OCI-LY3 (cell line): ENCODE results near the gene MAP2K4.
"Not testable (repeated sequence)": the region's sequence is repeated elsewhere in the genome, so short reads cannot be mapped to it uniquely, and the experiment has no call there.

ENCODE experiments used
- H2AFZ ChIP-seq: fragments of 200-600, 300-600 bp; shearing (Covaris generic); 2 replicates; pipeline ENCODE4 v1.6.0; 2014; ENCODE audit warnings: antibody characterized with exemption, low read depth, low read length
- H3K27ac ChIP-seq: fragments of 200-600, 300-600 bp; sonication (generic); 2 replicates; pipeline ENCODE4 v1.5.1; 2014; ENCODE audit warnings: mild to moderate bottlenecking, low read length, moderate library complexity, mixed read lengths
- H3K27me3 ChIP-seq: fragments of 200-600, 300-600 bp; sonication (generic); 2 replicates; pipeline ENCODE4 v1.6.1; 2014; ENCODE audit warnings: low read depth, low read length, mixed read lengths
- H3K36me3 ChIP-seq: fragments of 200-600, 300-600 bp; sonication (generic); replicated peaks from 2 replicates; pipeline ENCODE3; 2014; ENCODE audit warnings: low read depth, low read length, mixed read lengths
- H3K4me1 ChIP-seq: fragments of 300-600, 200-600 bp; sonication (generic); 2 replicates; pipeline ENCODE4 v1.6.1; 2014; ENCODE audit warnings: low read length, mixed read lengths
- H3K4me2 ChIP-seq: fragments of 200-600, 300-600 bp; sonication (generic); 2 replicates; pipeline ENCODE4 v1.6.1; 2014; ENCODE audit warnings: low read length, mixed read lengths
- H3K4me3 ChIP-seq: fragments of 300-600, 200-600 bp; sonication (generic); 2 replicates; pipeline ENCODE4 v1.5.1; 2014; ENCODE audit warnings: antibody characterized with exemption, mild to moderate bottlenecking, low read length, moderate library complexity
- H3K79me2 ChIP-seq: fragments of 300-600, 200-600 bp; shearing (Covaris generic); 2 replicates; pipeline ENCODE4 v1.6.1; 2014; ENCODE audit warnings: mild to moderate bottlenecking, low read length, mixed read lengths
- H3K9ac ChIP-seq: fragments of 300-600, 200-600 bp; shearing (Covaris generic); 2 replicates; pipeline ENCODE4 v1.6.0; 2014; ENCODE audit warnings: mild to moderate bottlenecking, low read length, moderate library complexity
- H3K9me3 ChIP-seq: fragments of 200-600, 300-600 bp; shearing (Covaris generic); 2 replicates; pipeline ENCODE4 v1.6.1; 2014; ENCODE audit warnings: low read length, mixed read lengths; ENCODE audit not compliant: insufficient read depth
- H4K20me1 ChIP-seq: fragments of 200-600, 300-600 bp; sonication (generic); 2 replicates; pipeline ENCODE4 v1.6.1; 2016; ENCODE audit warnings: low read length, mixed read lengths; ENCODE audit not compliant: insufficient read depth
- EZH2phosphoT487 ChIP-seq: fragments of 200-600 bp; shearing (Covaris generic); IDR thresholded peaks from 2 replicates; pipeline ENCODE4 v1.6.1; 2018; ENCODE audit warnings: antibody characterized with exemption, mixed run types, low read depth
- TF ChIP-seq, protein P1 (sequence below): fragments of 200-600, 300-600 bp; sonication (generic); IDR thresholded peaks from 2 replicates; pipeline ENCODE4 v1.5.1; 2014; ENCODE audit warnings: antibody characterized with exemption, low read length, low read depth

The MAP2K4 gene

DNA sequence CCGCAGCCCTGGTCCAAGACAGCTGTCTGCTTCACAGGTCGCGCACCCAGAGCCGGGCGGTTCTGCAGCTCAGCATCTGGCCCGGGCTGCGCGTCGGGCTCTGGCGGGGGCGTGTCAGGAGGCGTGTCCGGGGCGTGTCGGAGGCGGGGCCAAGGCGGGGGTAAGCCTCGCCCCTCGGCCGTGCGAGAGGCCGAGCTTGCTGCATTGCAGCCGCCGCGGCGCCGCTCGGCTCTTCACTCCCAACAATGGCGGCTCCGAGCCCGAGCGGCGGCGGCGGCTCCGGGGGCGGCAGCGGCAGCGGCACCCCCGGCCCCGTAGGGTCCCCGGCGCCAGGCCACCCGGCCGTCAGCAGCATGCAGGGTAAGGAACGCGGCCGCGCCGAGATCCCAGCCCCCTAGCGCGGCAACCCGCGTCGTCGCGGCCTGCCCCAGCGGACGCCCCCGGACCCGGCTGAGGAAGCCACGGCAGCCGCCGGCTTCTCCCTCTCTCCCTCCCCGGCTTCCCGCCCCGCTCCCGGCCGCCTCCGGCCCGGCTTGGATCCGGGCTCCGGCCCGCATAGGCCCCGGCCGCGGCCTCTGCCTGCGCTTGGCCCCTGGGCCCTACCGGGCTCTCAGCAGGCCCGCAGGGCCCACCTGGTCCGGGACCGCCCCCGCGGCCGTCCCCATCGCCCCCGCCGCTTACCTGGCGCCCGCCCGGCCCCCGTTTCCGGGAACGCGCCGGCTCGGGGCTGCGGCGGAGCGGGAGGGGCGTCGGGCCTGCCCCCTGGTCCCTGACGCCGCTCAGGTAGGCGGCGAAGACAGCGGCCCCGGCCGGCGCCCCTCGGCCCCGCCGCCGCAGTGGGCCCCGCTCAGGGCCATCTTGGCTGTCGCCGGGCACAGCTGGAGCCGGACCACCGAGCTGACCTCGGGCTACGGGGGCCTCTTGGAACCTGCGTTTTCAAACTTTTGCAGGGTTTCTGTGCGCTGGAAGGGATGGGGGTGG lies at the start of gene MAP2K4:
Gene MAP2K4, plus strand, starts transcription at position 236 of the 981 bp plus-strand sequence. Its CDS starts 10 bp downstream, at position 246.
- Histone ChIP-seq H3K4me1 (peaks cover 13% of the 10 kb centered on the region), H4K20me1 (peaks cover 40% of the 10 kb centered on the region), H3K9ac (peak within 1 kb of the TSS; percentile 75), H2AFZ (peak within 1 kb of the TSS; percentile 58), H3K36me3 (no peaks in the 10 kb centered on the region), H3K27me3 (peaks cover 11% of the 10 kb centered on the region), H3K79me2 (peaks cover 50% of the 10 kb centered on the region), H3K4me2 (peak within 1 kb of the TSS; percentile 95), H3K9me3 (no peaks in the 10 kb centered on the region), H3K4me3 (peak within 1 kb of the TSS; percentile 91), H3K27ac (peak within 1 kb of the TSS; percentile 21; the same call in 1 of the 2 replicates)
- TF ChIP-seq, protein P1, sequence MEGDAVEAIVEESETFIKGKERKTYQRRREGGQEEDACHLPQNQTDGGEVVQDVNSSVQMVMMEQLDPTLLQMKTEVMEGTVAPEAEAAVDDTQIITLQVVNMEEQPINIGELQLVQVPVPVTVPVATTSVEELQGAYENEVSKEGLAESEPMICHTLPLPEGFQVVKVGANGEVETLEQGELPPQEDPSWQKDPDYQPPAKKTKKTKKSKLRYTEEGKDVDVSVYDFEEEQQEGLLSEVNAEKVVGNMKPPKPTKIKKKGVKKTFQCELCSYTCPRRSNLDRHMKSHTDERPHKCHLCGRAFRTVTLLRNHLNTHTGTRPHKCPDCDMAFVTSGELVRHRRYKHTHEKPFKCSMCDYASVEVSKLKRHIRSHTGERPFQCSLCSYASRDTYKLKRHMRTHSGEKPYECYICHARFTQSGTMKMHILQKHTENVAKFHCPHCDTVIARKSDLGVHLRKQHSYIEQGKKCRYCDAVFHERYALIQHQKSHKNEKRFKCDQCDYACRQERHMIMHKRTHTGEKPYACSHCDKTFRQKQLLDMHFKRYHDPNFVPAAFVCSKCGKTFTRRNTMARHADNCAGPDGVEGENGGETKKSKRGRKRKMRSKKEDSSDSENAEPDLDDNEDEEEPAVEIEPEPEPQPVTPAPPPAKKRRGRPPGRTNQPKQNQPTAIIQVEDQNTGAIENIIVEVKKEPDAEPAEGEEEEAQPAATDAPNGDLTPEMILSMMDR: no peak
- no peak for TF ChIP-seq EZH2phosphoT487

DNA sequence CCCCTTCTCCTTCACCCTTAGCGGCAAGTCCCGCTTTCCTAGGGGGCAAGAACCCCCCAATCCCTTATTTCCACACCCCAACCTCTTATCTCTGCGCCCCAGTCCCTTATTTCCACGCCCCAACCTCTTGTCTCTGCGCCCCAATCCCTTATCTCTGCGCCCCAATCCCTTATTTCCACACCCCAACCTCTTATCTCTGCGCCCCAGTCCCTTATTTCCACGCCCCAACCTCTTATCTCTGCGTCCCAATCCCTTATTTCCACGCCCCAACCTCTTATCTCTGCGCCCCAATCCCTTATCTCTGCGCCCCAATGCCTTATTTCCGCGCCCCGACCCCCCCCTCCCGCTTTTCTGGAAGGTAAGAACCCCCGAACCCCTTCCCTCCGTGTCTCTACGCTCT lies 47.9 kb upstream of the MAP2K4 start:
- not testable (repeated sequence) for H3K4me1 ChIP-seq, H3K27ac ChIP-seq, H3K79me2 ChIP-seq, H3K4me3 ChIP-seq, H2AFZ ChIP-seq, H3K27me3 ChIP-seq, H4K20me1 ChIP-seq, H3K4me2 ChIP-seq, H3K9ac ChIP-seq, H3K36me3 ChIP-seq, H3K9me3 ChIP-seq

DNA sequence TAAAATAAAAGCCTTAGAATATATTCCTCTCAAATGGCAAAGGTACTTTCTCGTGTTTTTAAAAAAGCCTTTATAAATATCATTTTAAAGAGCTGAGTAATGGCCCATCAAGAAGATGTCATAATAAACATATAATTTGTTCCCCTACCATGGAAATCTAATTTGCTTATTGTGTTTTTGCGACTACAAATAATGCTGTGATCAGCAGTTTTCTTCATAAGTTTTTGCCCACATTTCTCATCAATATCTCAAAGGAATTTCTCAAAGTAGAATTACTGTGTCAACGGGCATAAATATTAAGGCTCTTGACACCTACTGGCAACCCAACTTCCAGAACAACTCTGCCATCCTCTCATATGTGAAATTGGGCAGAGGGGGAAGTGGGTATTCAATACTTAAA lies 40.9 kb upstream of the MAP2K4 start:
- no peak overlapping the region for H3K27ac ChIP-seq
- TF ChIP-seq, protein P1: no peak
- no peak for TF ChIP-seq EZH2phosphoT487
- peaks cover 3% of the 10 kb centered on the region for H3K36me3 ChIP-seq
- no peaks in the 10 kb centered on the region for H3K27me3 ChIP-seq
- no peaks in the 10 kb centered on the region for H3K79me2 ChIP-seq
- no peak overlapping the region for H3K9ac ChIP-seq
- H4K20me1 ChIP-seq: no peaks in the 10 kb centered on the region
- no peaks in the 10 kb centered on the region for H3K9me3 ChIP-seq
- H2AFZ ChIP-seq: no peak overlapping the region
- no peaks in the 10 kb centered on the region for H3K4me1 ChIP-seq
- no peak overlapping the region for H3K4me2 ChIP-seq
- no peak overlapping the region for H3K4me3 ChIP-seq

DNA sequence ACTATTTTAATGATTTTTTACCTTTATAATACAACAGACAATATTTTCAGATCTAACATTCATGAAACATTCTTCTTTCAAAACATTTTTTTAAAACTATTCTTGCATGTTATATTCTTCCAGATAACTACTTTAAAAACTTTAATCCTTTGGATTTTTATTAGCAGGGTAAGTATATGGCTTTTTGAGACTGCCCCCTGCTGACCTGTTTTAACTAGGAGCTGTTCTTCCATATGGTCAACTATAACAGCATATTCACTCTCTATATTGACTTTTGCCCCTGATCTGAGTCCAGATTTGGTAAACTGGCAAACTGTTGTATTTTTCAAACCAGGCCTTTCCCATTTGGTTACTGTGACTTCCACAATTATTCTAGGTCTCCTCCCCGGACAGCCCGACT lies 39.9 kb upstream of the MAP2K4 start:
- peaks cover 3% of the 10 kb centered on the region for H3K36me3 ChIP-seq
- H2AFZ ChIP-seq: no peak overlapping the region
- no peaks in the 10 kb centered on the region for H3K79me2 ChIP-seq
- H3K9me3 ChIP-seq: no peaks in the 10 kb centered on the region
- H3K27ac ChIP-seq: no peak overlapping the region
- H3K9ac ChIP-seq: no peak overlapping the region
- no peaks in the 10 kb centered on the region for H3K27me3 ChIP-seq
- H3K4me3 ChIP-seq: no peak overlapping the region
- no peak for TF ChIP-seq EZH2phosphoT487
- TF ChIP-seq, protein P1: peak; percentile 24; the same call in 1 of the 2 replicates
- H4K20me1 ChIP-seq: no peaks in the 10 kb centered on the region
- no peaks in the 10 kb centered on the region for H3K4me1 ChIP-seq
- no peak overlapping the region for H3K4me2 ChIP-seq
